ENCODE measurements around the gene ARRB2. TPM values are rescaled to one million over a fixed set of nuclear protein-coding genes. Genes with fewer than 3 reads are reported as not detected.

Gene ARRB2
- total and polyA plus RNA-seq, 4 donors = 11.8 to 16.5 (median 13.9) TPM

DNA sequence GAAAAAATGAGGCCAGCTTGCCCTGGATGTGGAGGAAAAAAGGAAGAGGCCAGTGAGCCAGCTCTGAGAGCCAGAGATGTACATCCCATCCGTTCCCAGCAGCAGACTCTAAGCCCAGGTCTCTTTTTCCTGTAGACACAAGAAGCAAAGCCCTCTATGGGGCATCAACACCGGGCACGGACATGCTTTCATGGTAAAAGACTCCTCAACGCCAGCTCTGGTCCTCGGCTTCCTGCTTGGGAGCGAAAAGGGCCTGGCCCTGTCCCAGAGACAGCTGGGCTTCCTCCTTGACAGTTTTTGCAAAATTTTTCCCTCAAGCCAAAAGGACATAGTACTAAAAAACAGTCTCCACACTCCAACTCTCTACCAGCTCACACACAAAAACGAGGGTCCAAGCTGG is 33.6 kb upstream of the ARRB2 start:
- Histone ChIP-seq H3K9ac (ENCODE audit: low read depth in 1 of 2, low read length in 2 of 2) (no peak overlapping the region), H3K27me3 (ENCODE audit: control insufficient read depth in 4 of 4, insufficient read depth in 4 of 4, low read length in 3 of 4) (no peaks in the 10 kb centered on the region), H3K27ac (ENCODE audit: low read depth in 1 of 2, low read length in 2 of 2) (no peak overlapping the region), H3K36me3 (ENCODE audit: control insufficient read depth in 4 of 4, insufficient read depth in 3 of 4, low read depth in 1 of 4, low read length in 3 of 4) (peaks cover 20 to 63% (median 37%) of the 10 kb centered on the region in 4 donors), H3K4me3 (ENCODE audit: low read depth in 1 of 3, low read length in 3 of 3) (no peak overlapping the region), H3K9me3 (ENCODE audit: control insufficient read depth in 4 of 4, low read length in 3 of 4) (no peaks in the 10 kb centered on the region), H3K4me1 (ENCODE audit: control insufficient read depth in 4 of 4, insufficient read depth in 4 of 4, low read length in 3 of 4) (no peaks in the 10 kb centered on the region)
- DNase-seq (ENCODE audit: low spot score) = no peak
- WGBS = 92% methylated on average over 7 of the region's 7 CpGs
- no peak for TF ChIP-seq NR2F2 (IDR thresholded peaks at IDR 0.05)
- TF ChIP-seq RAD21 (IDR thresholded peaks at IDR 0.05) = no peak
- TF ChIP-seq YY1 (IDR thresholded peaks at IDR 0.05) = no peak
- no peak for TF ChIP-seq EGR1 (IDR thresholded peaks at IDR 0.05; ENCODE audit: low read depth in 2 of 2)
- no peak for TF ChIP-seq HNF4A (conservative IDR thresholded peaks at IDR 0.05)
- TF ChIP-seq, protein P1, sequence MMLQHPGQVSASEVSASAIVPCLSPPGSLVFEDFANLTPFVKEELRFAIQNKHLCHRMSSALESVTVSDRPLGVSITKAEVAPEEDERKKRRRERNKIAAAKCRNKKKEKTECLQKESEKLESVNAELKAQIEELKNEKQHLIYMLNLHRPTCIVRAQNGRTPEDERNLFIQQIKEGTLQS (IDR thresholded peaks at IDR 0.05) = no peak
- no peak for TF ChIP-seq FOXA1 (IDR thresholded peaks at IDR 0.05)
- TF ChIP-seq RXRA (IDR thresholded peaks at IDR 0.05) = no peak
- no peak for TF ChIP-seq SP1 (IDR thresholded peaks at IDR 0.05)
- no peak for TF ChIP-seq HNF4G (IDR thresholded peaks at IDR 0.05)
- no peak for TF ChIP-seq MAX (IDR thresholded peaks at IDR 0.05)

- Histone ChIP-seq H3K36me3 (ENCODE audit: control insufficient read depth in 4 of 4, insufficient read depth in 3 of 4, low read depth in 1 of 4, low read length in 3 of 4) (peaks cover 16 to 62% (median 35%) of the 10 kb centered on the region in 4 donors), H3K9ac (ENCODE audit: low read depth in 1 of 2, low read length in 2 of 2) (no peak overlapping the region)
Observed at GRCh38 chr17:4678448-4679026, 31.9 kb upstream of the ARRB2 start.

More at GRCh38 chr17:4678448-4679026, 31.9 kb upstream of the ARRB2 start:
- Histone ChIP-seq H3K9me3 (ENCODE audit: control insufficient read depth in 4 of 4, low read length in 3 of 4) (no peaks in the 10 kb centered on the region), H3K27ac (ENCODE audit: low read depth in 1 of 2, low read length in 2 of 2) (no peak overlapping the region), H3K4me1 (ENCODE audit: control insufficient read depth in 4 of 4, insufficient read depth in 4 of 4, low read length in 3 of 4) (no peaks in the 10 kb centered on the region), H3K27me3 (ENCODE audit: control insufficient read depth in 4 of 4, insufficient read depth in 4 of 4, low read length in 3 of 4) (no peaks in the 10 kb centered on the region), H3K4me3 (ENCODE audit: low read depth in 1 of 3, low read length in 3 of 3) (no peak overlapping the region)
- no peak for DNase-seq (ENCODE audit: low spot score)
- TF ChIP-seq TAF1 (conservative IDR thresholded peaks at IDR 0.05) = no peak
- TF ChIP-seq MAX (IDR thresholded peaks at IDR 0.05) = no peak
- TF ChIP-seq JUND (IDR thresholded peaks at IDR 0.05) = no peak
- no peak for TF ChIP-seq FOXA1 (IDR thresholded peaks at IDR 0.05)
- no peak for TF ChIP-seq HNF4G (IDR thresholded peaks at IDR 0.05)
- no peak for TF ChIP-seq EGR1 (IDR thresholded peaks at IDR 0.05; ENCODE audit: low read depth in 2 of 2)
- no peak for TF ChIP-seq FOXA2 (IDR thresholded peaks at IDR 0.05)
- TF ChIP-seq, protein P1 (IDR thresholded peaks at IDR 0.05) = no peak
- TF ChIP-seq, protein P2, sequence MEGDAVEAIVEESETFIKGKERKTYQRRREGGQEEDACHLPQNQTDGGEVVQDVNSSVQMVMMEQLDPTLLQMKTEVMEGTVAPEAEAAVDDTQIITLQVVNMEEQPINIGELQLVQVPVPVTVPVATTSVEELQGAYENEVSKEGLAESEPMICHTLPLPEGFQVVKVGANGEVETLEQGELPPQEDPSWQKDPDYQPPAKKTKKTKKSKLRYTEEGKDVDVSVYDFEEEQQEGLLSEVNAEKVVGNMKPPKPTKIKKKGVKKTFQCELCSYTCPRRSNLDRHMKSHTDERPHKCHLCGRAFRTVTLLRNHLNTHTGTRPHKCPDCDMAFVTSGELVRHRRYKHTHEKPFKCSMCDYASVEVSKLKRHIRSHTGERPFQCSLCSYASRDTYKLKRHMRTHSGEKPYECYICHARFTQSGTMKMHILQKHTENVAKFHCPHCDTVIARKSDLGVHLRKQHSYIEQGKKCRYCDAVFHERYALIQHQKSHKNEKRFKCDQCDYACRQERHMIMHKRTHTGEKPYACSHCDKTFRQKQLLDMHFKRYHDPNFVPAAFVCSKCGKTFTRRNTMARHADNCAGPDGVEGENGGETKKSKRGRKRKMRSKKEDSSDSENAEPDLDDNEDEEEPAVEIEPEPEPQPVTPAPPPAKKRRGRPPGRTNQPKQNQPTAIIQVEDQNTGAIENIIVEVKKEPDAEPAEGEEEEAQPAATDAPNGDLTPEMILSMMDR (IDR thresholded peaks at IDR 0.05; ENCODE audit: low read depth, low read length, missing input control) = no peak
- TF ChIP-seq RAD21 (IDR thresholded peaks at IDR 0.05) = no peak
- no peak for TF ChIP-seq RXRA (IDR thresholded peaks at IDR 0.05)
- TF ChIP-seq GABPA (IDR thresholded peaks at IDR 0.05 in 1 of 2, conservative IDR thresholded peaks at IDR 0.05 in 1 of 2) = no peak
- TF ChIP-seq REST (IDR thresholded peaks at IDR 0.05) = no peak
- no peak for TF ChIP-seq SP1 (IDR thresholded peaks at IDR 0.05)
- TF ChIP-seq YY1 (IDR thresholded peaks at IDR 0.05) = no peak
- 68% methylated on average over 14 of the region's 14 CpGs for WGBS
